ENCODE data around the gene SHANK1.

Gene SHANK1

GRCh38 chr19:50694815-50695145, 24.8 kb downstream of the SHANK1 start:
- TF ChIP-seq POLR2AphosphoS5 (IDR thresholded peaks at IDR 0.05; ENCODE audit: low read depth) (no peak), CTCF (IDR thresholded peaks at IDR 0.05; ENCODE audit: insufficient read depth, low read length) (no peak), REST (IDR thresholded peaks at IDR 0.05; ENCODE audit: insufficient replicate concordance, low read depth) (no peak), SPI1 (IDR thresholded peaks at IDR 0.05; ENCODE audit: borderline replicate concordance, low read depth) (no peak), GABPA (IDR thresholded peaks at IDR 0.05; ENCODE audit: low read depth) (no peak)
- no peak for DNase-seq (ENCODE audit: low read depth in 1 of 2, low spot score in 1 of 2)
- no peak overlapping the region for H3K4me3 ChIP-seq (replicated peaks; ENCODE audit: insufficient read depth, low read length)
- H3K27ac ChIP-seq (replicated peaks): no peak overlapping the region
- peaks cover 10% of the 10 kb centered on the region for H3K27me3 ChIP-seq (ENCODE audit: insufficient read depth, poor library complexity, severe bottlenecking)

GRCh38 chr19:50693064-50693975, 26.3 kb downstream of the SHANK1 start:
- Histone ChIP-seq H3K27me3 (ENCODE audit: insufficient read depth, poor library complexity, severe bottlenecking) (peaks cover 8% of the 10 kb centered on the region), H3K4me3 (replicated peaks; ENCODE audit: insufficient read depth, low read length) (no peak overlapping the region), H3K27ac (replicated peaks) (no peak overlapping the region)
- TF ChIP-seq CTCF (IDR thresholded peaks at IDR 0.05; ENCODE audit: insufficient read depth, low read length) (no peak), POLR2AphosphoS5 (IDR thresholded peaks at IDR 0.05; ENCODE audit: low read depth) (no peak), REST (IDR thresholded peaks at IDR 0.05; ENCODE audit: insufficient replicate concordance, low read depth) (no peak), SPI1 (IDR thresholded peaks at IDR 0.05; ENCODE audit: borderline replicate concordance, low read depth) (no peak), GABPA (IDR thresholded peaks at IDR 0.05; ENCODE audit: low read depth) (no peak)
- no peak for DNase-seq (ENCODE audit: low read depth in 1 of 2, low spot score in 1 of 2)

GRCh38 chr19:50690439-50690838, 29.2 kb downstream of the SHANK1 start:
- Histone ChIP-seq H3K27me3 (ENCODE audit: insufficient read depth, poor library complexity, severe bottlenecking) (peaks cover 5% of the 10 kb centered on the region), H3K4me3 (replicated peaks; ENCODE audit: insufficient read depth, low read length) (no peak overlapping the region), H3K27ac (replicated peaks) (no peak overlapping the region)
- TF ChIP-seq GABPA (IDR thresholded peaks at IDR 0.05; ENCODE audit: low read depth): no peak
- no peak for TF ChIP-seq POLR2AphosphoS5 (IDR thresholded peaks at IDR 0.05; ENCODE audit: low read depth)
- no peak for TF ChIP-seq SPI1 (IDR thresholded peaks at IDR 0.05; ENCODE audit: borderline replicate concordance, low read depth)
- TF ChIP-seq CTCF (IDR thresholded peaks at IDR 0.05; ENCODE audit: insufficient read depth, low read length): no peak
- no peak for TF ChIP-seq REST (IDR thresholded peaks at IDR 0.05; ENCODE audit: insufficient replicate concordance, low read depth)
- DNase-seq (ENCODE audit: low read depth in 1 of 2, low spot score in 1 of 2): no peak

Data from HL-60 (cell line).